Measurements from ENCODE around the gene BCL2L1.

GRCh38 chr20:31708736-31709534, 13.7 kb downstream of the BCL2L1 start:
- TF ChIP-seq POLR2A (IDR thresholded peaks at IDR 0.05; ENCODE audit: low read depth, low read length) (no peak), CTCF (IDR thresholded peaks at IDR 0.05; ENCODE audit: extremely low read depth in 1 of 2, insufficient read depth in 1 of 2, low read depth in 1 of 2, low read length in 2 of 2) (no peak), MAX (IDR thresholded peaks at IDR 0.05; ENCODE audit: insufficient read depth, insufficient read length) (no peak), FOS (IDR thresholded peaks at IDR 0.05; ENCODE audit: borderline replicate concordance, insufficient read depth, low read length) (no peak), GATA2 (IDR thresholded peaks at IDR 0.05; ENCODE audit: insufficient read depth, insufficient read length, low read depth, low read length) (no peak)

Data from endothelial cell of umbilical vein (primary cell).